HFF-Myc (cell line): ENCODE measurements around the gene TYW3.

Experiments used
- DNase-seq: peaks from one replicate; pipeline ENCODE4 v3.0.0-alpha.2; 2011; ENCODE audit warnings: low read depth; ENCODE audit errors: extremely low read depth
- H3K4me3 ChIP-seq: replicated peaks from 2 replicates; pipeline ENCODE4 v1.5.1; 2011; ENCODE audit warnings: low read depth, mild to moderate bottlenecking, control low read depth, low read length
- TF ChIP-seq, protein P1 (sequence below): IDR thresholded peaks from 2 replicates; pipeline ENCODE4 v1.5.1; 2012; ENCODE audit warnings: mild to moderate bottlenecking, low read depth, low read length, control low read depth; ENCODE audit errors: missing control alignments

TYW3 gene

DNA sequence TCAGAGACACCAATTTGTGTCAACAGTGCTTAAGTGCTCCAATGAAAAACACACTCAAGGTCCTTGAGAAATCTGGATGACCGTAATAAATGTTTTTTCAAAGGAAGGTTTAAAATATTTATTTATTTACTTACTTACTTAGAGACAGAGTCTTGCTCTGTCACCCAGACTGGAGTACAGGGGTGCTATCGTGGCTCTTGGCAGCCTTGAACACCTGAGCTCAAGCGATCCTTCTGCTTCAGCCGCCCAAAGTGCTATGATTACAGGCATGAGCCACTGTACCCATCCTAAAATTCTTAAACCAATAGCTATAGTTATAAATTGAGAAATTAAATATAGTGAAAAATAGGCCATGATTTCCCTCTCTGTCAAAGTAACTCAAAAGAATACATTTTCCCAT lies 42.0 kb upstream of the TYW3 start:
- no peak for DNase-seq
- no peak overlapping the region for H3K4me3 ChIP-seq
- TF ChIP-seq, protein P1, sequence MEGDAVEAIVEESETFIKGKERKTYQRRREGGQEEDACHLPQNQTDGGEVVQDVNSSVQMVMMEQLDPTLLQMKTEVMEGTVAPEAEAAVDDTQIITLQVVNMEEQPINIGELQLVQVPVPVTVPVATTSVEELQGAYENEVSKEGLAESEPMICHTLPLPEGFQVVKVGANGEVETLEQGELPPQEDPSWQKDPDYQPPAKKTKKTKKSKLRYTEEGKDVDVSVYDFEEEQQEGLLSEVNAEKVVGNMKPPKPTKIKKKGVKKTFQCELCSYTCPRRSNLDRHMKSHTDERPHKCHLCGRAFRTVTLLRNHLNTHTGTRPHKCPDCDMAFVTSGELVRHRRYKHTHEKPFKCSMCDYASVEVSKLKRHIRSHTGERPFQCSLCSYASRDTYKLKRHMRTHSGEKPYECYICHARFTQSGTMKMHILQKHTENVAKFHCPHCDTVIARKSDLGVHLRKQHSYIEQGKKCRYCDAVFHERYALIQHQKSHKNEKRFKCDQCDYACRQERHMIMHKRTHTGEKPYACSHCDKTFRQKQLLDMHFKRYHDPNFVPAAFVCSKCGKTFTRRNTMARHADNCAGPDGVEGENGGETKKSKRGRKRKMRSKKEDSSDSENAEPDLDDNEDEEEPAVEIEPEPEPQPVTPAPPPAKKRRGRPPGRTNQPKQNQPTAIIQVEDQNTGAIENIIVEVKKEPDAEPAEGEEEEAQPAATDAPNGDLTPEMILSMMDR, result no peak

DNA sequence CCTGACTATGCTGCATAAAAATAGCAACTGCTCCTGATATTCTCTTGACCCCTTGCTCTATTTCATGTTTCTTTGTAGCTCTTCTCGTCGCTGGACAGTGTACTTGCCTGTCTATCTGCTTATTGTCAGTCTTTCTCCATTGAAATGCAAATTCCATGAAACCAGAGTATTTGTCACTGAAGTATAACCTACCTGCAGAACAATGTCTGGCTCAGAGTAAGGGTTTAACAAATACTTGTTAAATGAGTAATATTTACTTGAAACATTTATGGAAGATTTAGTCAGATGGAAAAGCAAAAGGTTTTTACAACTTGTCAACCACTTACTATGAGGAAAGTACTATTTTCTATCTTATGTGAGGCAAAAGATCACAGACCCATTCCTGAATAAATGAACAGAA lies 39.5 kb upstream of the TYW3 start:
- H3K4me3 ChIP-seq, result no peak overlapping the region
- DNase-seq, result no peak
- TF ChIP-seq, protein P1, result no peak

DNA sequence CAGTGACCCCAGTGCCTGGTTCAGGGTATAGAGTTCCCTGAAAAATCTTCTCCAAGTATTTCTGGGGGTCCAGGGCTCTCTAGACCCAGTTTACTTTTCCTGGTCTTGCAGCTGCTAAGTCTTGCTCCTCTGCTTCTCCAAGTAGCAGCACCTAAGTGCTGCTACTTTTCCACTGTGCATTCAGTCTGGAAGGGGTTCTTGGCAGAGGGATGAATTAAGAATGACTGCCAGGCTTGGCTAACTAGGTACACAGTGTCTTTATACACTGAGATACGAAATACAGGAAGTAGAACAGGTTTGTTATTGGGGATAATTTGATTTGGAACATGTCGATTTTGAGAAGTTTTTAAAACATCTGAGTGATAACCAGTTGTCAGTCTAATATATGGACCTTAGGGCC lies 35.1 kb upstream of the TYW3 start:
- TF ChIP-seq, protein P1, result no peak
- no peak for DNase-seq
- no peak overlapping the region for H3K4me3 ChIP-seq

DNA sequence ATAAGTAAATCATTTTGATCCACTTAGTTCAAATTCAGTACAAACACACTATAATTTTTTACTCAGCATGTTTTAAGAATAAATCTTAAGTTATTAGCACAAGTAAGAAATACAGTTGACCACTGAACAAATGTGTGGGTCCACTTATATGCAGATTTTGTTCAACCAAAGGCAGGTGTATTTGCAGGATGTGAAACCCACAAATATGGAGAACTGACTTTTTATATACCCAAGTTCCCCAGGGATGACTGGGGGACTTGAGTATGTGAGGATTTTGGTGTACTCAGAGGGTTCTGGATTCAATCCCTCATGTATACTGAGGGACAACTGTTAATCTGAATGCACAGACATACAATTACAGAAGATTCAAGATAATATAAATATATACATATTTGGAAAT lies 33.6 kb upstream of the TYW3 start:
- H3K4me3 ChIP-seq, result no peak overlapping the region
- TF ChIP-seq, protein P1, result no peak
- DNase-seq, result no peak

GRCh38 chr1:74703386-74704182 lies 29.4 kb upstream of the TYW3 start:
- H3K4me3 ChIP-seq, result no peak overlapping the region
- TF ChIP-seq, protein P1, result no peak

GRCh38 chr1:74712881-74713280 lies 20.1 kb upstream of the TYW3 start:
- TF ChIP-seq, protein P1, result no peak
- no peak for DNase-seq

More at GRCh38 chr1:74703386-74704182, 29.4 kb upstream of the TYW3 start:
- DNase-seq, result no peak

More at GRCh38 chr1:74712881-74713280, 20.1 kb upstream of the TYW3 start:
- H3K4me3 ChIP-seq, result no peak overlapping the region
